ENCODE measurements around the gene DSE.
A peak's percentile ranks its signal among the peaks of the same experiment; 100 is the strongest.

Gene DSE

GRCh38 chr6:116419069-116419786 is 48.5 kb downstream of the DSE start:
- peak; percentile 54 for DNase-seq

- DNase-seq, result no peak
Observed at GRCh38 chr6:116420341-116420740, 49.6 kb downstream of the DSE start.

- no peak for DNase-seq
Observed at GRCh38 chr6:116422238-116422637, 51.5 kb downstream of the DSE start.

GRCh38 chr6:116424001-116424400 is 53.3 kb downstream of the DSE start:
- DNase-seq, result peak; percentile 57

- no peak for DNase-seq
Observed at GRCh38 chr6:116426551-116426950, 55.8 kb downstream of the DSE start.

- no peak for DNase-seq
Observed at GRCh38 chr6:116429111-116429510, 58.4 kb downstream of the DSE start.

- DNase-seq, result no peak
Observed at GRCh38 chr6:116430860-116431259, 60.1 kb downstream of the DSE start.

GRCh38 chr6:116431964-116432595 is 61.3 kb downstream of the DSE start:
- no peak for DNase-seq

GRCh38 chr6:116433206-116433712 is 62.5 kb downstream of the DSE start:
- no peak for DNase-seq

GRCh38 chr6:116434056-116434725 is 63.4 kb downstream of the DSE start:
- DNase-seq, result no peak

GRCh38 chr6:116436586-116436985 is 65.8 kb downstream of the DSE start:
- DNase-seq, result no peak

GRCh38 chr6:116437656-116438055 is 66.9 kb downstream of the DSE start:
- DNase-seq, result no peak

- no peak for DNase-seq
Observed at GRCh38 chr6:116438590-116439448, 68.1 kb downstream of the DSE start.

GRCh38 chr6:116439522-116440051 is 68.8 kb downstream of the DSE start:
- peak; percentile 43 for DNase-seq

GRCh38 chr6:116443105-116443504 is 72.4 kb downstream of the DSE start:
- DNase-seq, result no peak

- peak; percentile 50 for DNase-seq
Observed at GRCh38 chr6:116444092-116444491, 73.3 kb downstream of the DSE start.

- DNase-seq, result no peak
Observed at GRCh38 chr6:116444575-116444974, 73.8 kb downstream of the DSE start.

GRCh38 chr6:116445102-116445501 is 74.4 kb downstream of the DSE start:
- no peak for DNase-seq

- DNase-seq, result peak; percentile 53
Observed at GRCh38 chr6:116446399-116446798, 75.7 kb downstream of the DSE start.

- peak; percentile 37 for DNase-seq
Observed at GRCh38 chr6:116447052-116447451, 76.3 kb downstream of the DSE start.

GRCh38 chr6:116447496-116448011 is 76.8 kb downstream of the DSE start:
- peak; percentile 93 for DNase-seq

- no peak for DNase-seq
Observed at GRCh38 chr6:116449565-116449964, 78.8 kb downstream of the DSE start.

Measured in EL (cell line).